NOMO-1 treated with DMSO at 0.1 percent for 48 hours (cell line): ENCODE results near the gene KPNA6.

Source experiments
- DNase-seq: peaks from one replicate; lab custom pipeline; 2025; ENCODE audit not compliant: unreplicated experiment; lab: John Stamatoyannopoulos, UW

KPNA6 gene

DNA sequence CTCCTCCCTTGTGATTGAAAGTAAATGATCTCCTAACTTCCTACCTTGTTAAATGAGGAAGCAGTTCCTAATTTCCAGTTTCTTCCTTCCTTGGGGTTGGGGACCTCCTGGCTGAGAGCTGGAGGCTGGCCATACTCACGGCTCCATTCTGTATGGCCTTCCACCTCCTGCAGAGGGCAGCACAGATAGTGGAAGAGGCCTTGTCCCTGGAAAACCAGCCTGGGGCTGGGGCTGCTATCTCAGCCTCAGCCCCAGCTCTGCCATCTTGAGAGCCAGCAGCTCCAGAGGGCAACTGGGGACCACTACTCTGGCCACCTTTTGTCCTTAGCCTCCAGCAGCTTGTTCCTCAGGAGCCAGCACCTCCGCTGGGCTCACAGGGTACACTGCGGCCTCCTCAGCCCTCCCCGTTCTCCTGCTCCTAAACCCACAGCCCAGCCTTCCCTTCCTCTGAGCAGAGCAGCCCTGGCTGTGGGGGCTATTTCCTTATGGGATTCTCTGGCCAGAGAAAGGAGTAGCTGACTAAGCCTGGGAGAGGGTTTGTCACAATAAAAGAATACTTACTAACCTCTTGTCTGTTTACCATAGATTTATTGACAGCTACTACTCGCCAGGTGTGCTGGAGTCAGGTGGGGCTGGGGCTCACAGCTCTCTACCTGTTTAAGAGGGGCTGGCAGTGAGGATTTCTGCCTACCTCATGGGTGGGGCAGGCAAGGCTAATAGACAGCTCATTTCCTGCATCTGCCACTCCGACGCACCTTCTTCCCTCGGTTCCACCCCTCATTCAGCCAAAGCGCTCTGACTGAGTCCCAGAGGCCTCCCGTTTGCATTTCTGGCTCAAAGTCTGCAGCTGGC is 108.0 kb downstream of the KPNA6 start:
- DNase-seq = peak; percentile 50

DNA sequence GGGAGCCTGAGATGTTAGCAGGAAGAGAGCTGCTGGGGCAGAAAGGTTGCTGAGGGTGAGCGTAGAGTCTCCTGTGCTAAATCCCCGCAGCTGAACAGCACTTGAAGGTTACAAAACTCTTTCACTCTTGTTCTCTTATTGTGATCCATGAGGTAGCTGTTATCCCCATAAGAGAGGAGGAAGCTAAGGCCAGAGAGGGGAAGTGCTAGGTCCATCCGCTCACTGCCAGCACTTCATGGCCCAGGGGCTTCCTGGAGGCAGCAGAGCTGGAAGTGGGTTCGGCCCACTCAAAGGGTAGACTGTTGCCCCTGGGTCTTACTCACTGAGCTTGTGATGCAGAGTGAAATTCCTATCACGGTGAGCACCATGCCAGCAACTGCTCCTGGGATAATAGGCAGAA is 108.7 kb downstream of the KPNA6 start:
- DNase-seq = no peak

GRCh38 chr1:32219022-32219421 is 111.2 kb downstream of the KPNA6 start:
- no peak for DNase-seq

DNA sequence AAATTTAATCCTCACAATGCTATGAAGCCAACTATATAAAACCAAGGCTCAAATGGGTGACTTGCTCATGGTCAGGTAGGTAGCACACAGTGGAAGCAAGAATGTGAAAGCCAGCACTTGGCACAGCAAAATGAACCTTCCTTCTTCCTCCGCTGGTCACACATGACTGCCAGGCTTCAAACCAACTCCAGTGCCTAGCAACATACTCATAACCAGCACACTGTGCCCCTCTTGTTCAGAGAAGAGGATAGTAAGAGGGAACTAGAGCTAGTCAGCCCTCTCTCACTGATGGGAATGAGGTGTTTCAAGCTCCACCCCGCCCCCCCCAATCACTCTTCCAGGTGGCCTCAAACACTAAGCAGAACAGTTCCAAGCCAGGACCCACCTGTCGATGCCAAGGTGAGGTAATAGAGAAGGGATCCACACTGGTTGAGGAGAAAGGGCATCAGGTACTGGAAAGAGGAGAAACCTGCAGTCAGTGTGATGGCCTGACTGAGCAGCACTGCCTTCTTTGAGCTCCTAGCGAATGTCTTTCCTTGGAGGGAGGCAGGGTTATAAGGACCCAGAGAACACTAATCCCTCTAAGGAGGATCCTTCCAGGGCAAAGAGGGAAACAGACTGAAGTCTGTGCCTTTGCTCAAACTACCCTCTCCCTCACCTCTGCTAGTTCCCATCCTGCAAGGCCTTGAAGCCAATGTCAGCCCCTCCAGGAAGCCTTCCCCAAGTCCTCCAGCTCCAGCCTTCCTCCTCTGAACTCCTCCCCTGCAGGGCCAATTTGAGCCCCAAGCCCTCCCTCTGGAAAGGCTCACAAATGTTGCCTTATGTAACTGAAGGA is 113.1 kb downstream of the KPNA6 start:
- DNase-seq = no peak

DNA sequence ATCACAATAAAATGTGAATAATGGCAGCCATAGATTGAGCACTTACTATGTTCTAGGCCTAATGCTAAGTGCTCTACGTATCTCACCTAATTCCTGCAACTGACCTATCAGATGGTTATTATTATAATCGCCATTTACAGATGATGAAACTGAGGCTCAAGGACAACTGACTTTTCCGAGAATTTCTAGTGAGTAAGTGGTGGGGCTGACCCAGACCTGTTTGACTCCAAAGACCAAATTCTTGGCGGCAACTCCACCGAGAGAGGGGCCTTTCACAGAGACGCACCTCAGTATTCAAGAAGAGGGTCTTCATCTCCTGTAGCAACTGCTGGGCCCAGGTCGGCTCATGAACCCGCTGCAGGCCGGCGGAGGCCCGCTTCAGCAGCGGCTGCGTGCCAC is 113.7 kb downstream of the KPNA6 start:
- no peak for DNase-seq

GRCh38 chr1:32221980-32222755 is 114.3 kb downstream of the KPNA6 start, which contains the start of the genes EIF3I and TMEM234:
EIF3I (plus strand) TSS chr1:32222407; CDS start chr1:32222442, 35 bp downstream.
TMEM234 (minus strand) TSS chr1:32222353; CDS start chr1:32222322, 31 bp downstream.
- DNase-seq = peak; percentile 92

GRCh38 chr1:32223683-32224082 is 115.8 kb downstream of the KPNA6 start:
- no peak for DNase-seq

DNA sequence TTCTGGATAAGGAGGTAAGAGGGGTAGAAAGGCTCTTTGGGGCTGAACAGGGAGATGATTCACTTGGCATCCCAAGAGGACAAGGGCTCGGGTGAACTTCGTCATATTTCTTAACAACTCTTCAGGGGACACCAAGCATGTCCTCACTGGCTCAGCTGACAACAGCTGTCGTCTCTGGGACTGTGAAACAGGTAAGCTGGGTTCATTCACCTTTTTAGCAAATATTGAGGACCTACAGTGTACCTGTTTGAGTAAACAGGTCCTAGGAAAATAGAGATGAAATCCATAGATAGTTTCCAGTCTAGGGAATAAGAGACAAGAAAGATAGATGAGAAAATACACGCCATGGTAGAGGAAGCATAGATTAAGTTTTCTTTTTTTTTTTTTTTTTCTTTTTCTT is 116.4 kb downstream of the KPNA6 start:
- no peak for DNase-seq
